HCT116 (cell line): ENCODE data around the gene INSR. TPM values are rescaled to one million over a fixed set of nuclear protein-coding genes. Genes with fewer than 3 reads are reported as not detected.

Source experiments
- ATAC-seq: fragments of 200-7000 bp; cut with Tn5 transposase; 2 replicates; pipeline ENCODE4 v1.9.1; 2020; ENCODE audit warnings: mild to moderate bottlenecking, moderate library complexity
- BruUV-seq: library from RNA; stranded (reverse); fragments of 400-500 nt; replicated peaks from 2 replicates; lab custom pipeline; 2021; lab: Mats Ljungman, UMichigan
- CTCF ChIA-PET: fragments of 300-600 bp; sonication (Branson Sonifier 250); formaldehyde crosslinking; loops from one replicate; lab custom pipeline; 2021; ENCODE audit warnings: antibody characterized with exemption; lab: Charles Lee
- POLR2A ChIA-PET: fragments of 300-600, 350-600 bp; sonication (Branson Sonifier 250); formaldehyde crosslinking; loops from one replicate; lab custom pipeline; 2021; ENCODE audit warnings: antibody characterized with exemption; lab: Charles Lee
- RAD21 ChIA-PET, 2 experiments: fragments of 300-600 bp; sonication (Branson Sonifier 250); formaldehyde crosslinking; loops; one replicate each; lab custom pipeline; 2023; ENCODE audit warnings: low total read pairs in 2 of 2; ENCODE audit not compliant: uncharacterized antibody in 2 of 2, unreplicated experiment in 2 of 2, low non-redundant PET in 1 of 2; lab: Charles Lee
- DNase-seq: peaks from one replicate; pipeline ENCODE4 v3.0.0-alpha.2; 2010; ENCODE audit warnings: low read depth, low spot score
- H2AFZ ChIP-seq: fragments of 200-600 bp; shearing (Covaris generic), sonication (generic); 2 replicates; pipeline ENCODE4 v1.6.1; 2017; ENCODE audit warnings: low read depth, mixed run types, mixed read lengths, antibody characterized with exemption, low read length; ENCODE audit not compliant: poor library complexity, severe bottlenecking
- H3K27ac ChIP-seq: 2 replicates; pipeline ENCODE4 v1.5.1; 2012; ENCODE audit warnings: low read depth, low read length
- H3K27me3 ChIP-seq: fragments of 200-600 bp; sonication (generic); 2 replicates; pipeline ENCODE4 v1.6.1; 2016; ENCODE audit warnings: mixed run types, low read length, mixed read lengths; ENCODE audit not compliant: insufficient read depth
- H3K36me3 ChIP-seq, 2 experiments: fragments of 200-500 bp in 1 of 2; fragments of 200-600 bp in 1 of 2; sonication (Bioruptor generic) in 1 of 2; sonication (generic) in 1 of 2; 2 replicates each; pipeline versions ENCODE4 v1.5.1 to v1.6.1; 2014 to 2016; ENCODE audit warnings: low read length in 2 of 2, inconsistent platforms in 1 of 2, mixed read lengths in 1 of 2, mixed run types in 1 of 2; ENCODE audit not compliant: insufficient read depth in 2 of 2, control insufficient read depth in 1 of 2
- H3K4me1 ChIP-seq, 2 experiments: fragments of 200-600 bp in 1 of 2; sonication (generic) in 1 of 2; 2 replicates each; pipeline versions ENCODE4 v1.5.1 to v1.6.1; 2012 to 2017; ENCODE audit warnings: low read length in 2 of 2, inconsistent platforms in 1 of 2, mild to moderate bottlenecking in 1 of 2, mixed read lengths in 1 of 2, mixed run types in 1 of 2, moderate library complexity in 1 of 2; ENCODE audit not compliant: insufficient read depth in 2 of 2, control insufficient read depth in 1 of 2
- H3K4me2 ChIP-seq: fragments of 200-600 bp; sonication (generic); 2 replicates; pipeline ENCODE4 v1.6.1; 2017; ENCODE audit warnings: mixed run types, low read length, mixed read lengths
- H3K4me3 ChIP-seq, 2 experiments: fragments of 200-600 bp in 1 of 2; sonication (generic) in 1 of 2; replicated peaks in 1 of 2; 2 replicates each; pipeline ENCODE4 v1.5.1; 2011 to 2016; ENCODE audit warnings: low read length in 2 of 2, control low read depth in 1 of 2, low read depth in 1 of 2, mild to moderate bottlenecking in 1 of 2, mixed read lengths in 1 of 2, mixed run types in 1 of 2
- H3K79me2 ChIP-seq: fragments of 200-600 bp; sonication (generic); 2 replicates; pipeline ENCODE4 v1.6.1; 2017; ENCODE audit warnings: mild to moderate bottlenecking, mixed run types, low read length, moderate library complexity, mixed read lengths; ENCODE audit not compliant: insufficient read depth
- H3K9ac ChIP-seq: fragments of 200-600 bp; sonication (generic); 2 replicates; pipeline ENCODE4 v1.6.1; 2016; ENCODE audit warnings: low read length, mixed read lengths
- H3K9me2 ChIP-seq: fragments of 200-600 bp; sonication (generic), shearing (Covaris generic); 2 replicates; pipeline ENCODE4 v1.6.1; 2017; ENCODE audit warnings: mixed run types, mild to moderate bottlenecking, moderate library complexity; ENCODE audit not compliant: insufficient read depth
- H3K9me3 ChIP-seq, 2 experiments: fragments of 200-500 bp in 1 of 2; fragments of 200-600 bp in 1 of 2; sonication (Bioruptor generic) in 1 of 2; sonication (generic) in 1 of 2; 2 replicates each; pipeline ENCODE4 v1.6.1; 2014 to 2017; ENCODE audit warnings: low read length in 2 of 2, mixed read lengths in 2 of 2, inconsistent platforms in 1 of 2, low read depth in 1 of 2, mild to moderate bottlenecking in 1 of 2, mixed run types in 1 of 2, moderate library complexity in 1 of 2; ENCODE audit not compliant: control insufficient read depth in 1 of 2, insufficient read depth in 1 of 2
- H4K20me1 ChIP-seq: fragments of 200-600 bp; sonication (generic), shearing (Covaris generic); 2 replicates; pipeline ENCODE4 v1.6.1; 2017; ENCODE audit warnings: mixed run types, mild to moderate bottlenecking, moderate library complexity; ENCODE audit not compliant: insufficient read depth
- CBX3 ChIP-seq: IDR thresholded peaks from 2 replicates; pipeline ENCODE4 v1.6.1; 2012; ENCODE audit warnings: low read depth
- EGR1 ChIP-seq: IDR thresholded peaks from 2 replicates; pipeline ENCODE4 v1.6.1; 2012; ENCODE audit warnings: low read depth
- ELF1 ChIP-seq: IDR thresholded peaks from 2 replicates; pipeline ENCODE4 v1.6.1; 2012; ENCODE audit warnings: low read depth, borderline replicate concordance
- EZH2phosphoT487 ChIP-seq: fragments of 200-600 bp; IDR thresholded peaks from 2 replicates; pipeline ENCODE4 v1.6.1; 2018; ENCODE audit warnings: antibody characterized with exemption, borderline replicate concordance
- FOSL1 ChIP-seq: IDR thresholded peaks from 2 replicates; pipeline ENCODE4 v1.6.1; 2012; ENCODE audit warnings: low read depth
- JUND ChIP-seq: IDR thresholded peaks from 2 replicates; pipeline ENCODE4 v1.6.1; 2012
- MAX ChIP-seq: IDR thresholded peaks from 2 replicates; pipeline ENCODE4 v1.6.1; 2012
- POLR2A ChIP-seq: IDR thresholded peaks from 2 replicates; pipeline ENCODE4 v1.7.0; 2011; ENCODE audit warnings: borderline replicate concordance; ENCODE audit not compliant: insufficient read depth, insufficient read length; ENCODE audit errors: extremely low read depth
- POLR2AphosphoS5 ChIP-seq: IDR thresholded peaks from 2 replicates; pipeline ENCODE4 v1.6.1; 2011; ENCODE audit warnings: mild to moderate bottlenecking, low read depth, low read length, moderate library complexity
- RAD21 ChIP-seq: IDR thresholded peaks from 2 replicates; pipeline ENCODE4 v1.6.1; 2012; ENCODE audit warnings: low read depth, mild to moderate bottlenecking
- SIN3A ChIP-seq: IDR thresholded peaks from 2 replicates; pipeline ENCODE4 v1.6.1; 2012; ENCODE audit warnings: low read depth
- SP1 ChIP-seq: IDR thresholded peaks from 2 replicates; pipeline ENCODE4 v1.6.1; 2012; ENCODE audit warnings: low read depth
- SRF ChIP-seq: IDR thresholded peaks from 2 replicates; pipeline ENCODE4 v1.6.1; 2012; ENCODE audit warnings: low read depth
- ZFX ChIP-seq: fragments of 450-650 bp; IDR thresholded peaks from 2 replicates; pipeline ENCODE4 v1.6.1; 2017
- intact Hi-C: fragments of 100-400 bp; cut with micrococcal nuclease; formaldehyde crosslinking; loops from 2 replicates; pipeline ENCODE4 v1.10.0; 2022
- total RNA-seq: library from RNA; stranded (reverse); gene quantifications from one replicate; pipeline ENCODE4 v1.2.1, GENCODE V29; 2021; ENCODE audit not compliant: unreplicated experiment
- TF ChIP-seq, protein P1 (sequence below), 3 experiments: fragments of 200-600 bp in 1 of 3; sonication (generic) in 1 of 3; IDR thresholded peaks in 2 of 3; conservative IDR thresholded peaks in 1 of 3; 2 replicates each; pipeline ENCODE4 v1.5.1; 2012 to 2017; ENCODE audit warnings: low read depth in 2 of 3, low read length in 2 of 3, antibody characterized with exemption in 1 of 3, borderline replicate concordance in 1 of 3, control low read depth in 1 of 3, mild to moderate bottlenecking in 1 of 3, mixed read lengths in 1 of 3, mixed run types in 1 of 3, moderate library complexity in 1 of 3; ENCODE audit not compliant: insufficient read depth in 1 of 3
- TF ChIP-seq, protein P2 (sequence below): IDR thresholded peaks from 2 replicates; pipeline ENCODE4 v1.6.1; 2012

Gene INSR
- total RNA-seq, 1 experiment from 2014 or later: 25.4 TPM

- intact Hi-C loops: no loop called here
Measured at GRCh38 chr19:7125221-7125620, 169.0 kb downstream of the INSR start.

DNA sequence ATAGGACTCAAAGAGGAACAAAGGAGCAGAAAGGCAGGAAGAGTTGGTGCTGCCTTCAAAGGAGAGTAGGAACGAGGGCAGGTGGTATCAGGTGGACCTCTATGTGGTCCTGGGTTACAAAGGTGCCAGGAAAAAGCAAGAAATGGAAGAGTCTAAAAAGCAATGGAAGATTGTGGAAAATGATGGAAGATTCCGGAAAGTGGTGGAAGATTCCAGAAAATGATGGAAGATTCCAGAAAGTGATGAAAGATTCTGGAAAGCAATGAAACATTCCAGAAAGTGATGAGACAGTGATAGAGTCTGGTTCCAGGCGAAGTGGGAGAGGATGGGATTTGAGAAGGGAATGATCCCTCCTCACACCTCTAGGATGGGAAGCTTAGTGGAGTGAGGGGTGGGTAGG lies 169.4 kb downstream of the INSR start:
- no TSS peak for BruUV-seq
- TF ChIP-seq RAD21 (no peak), EGR1 (no peak), SRF (no peak), SP1 (no peak), JUND (no peak), ELF1 (no peak), POLR2A (no peak), FOSL1 (no peak), POLR2AphosphoS5 (no peak), MAX (no peak), SIN3A (no peak)
- TF ChIP-seq, protein P1, sequence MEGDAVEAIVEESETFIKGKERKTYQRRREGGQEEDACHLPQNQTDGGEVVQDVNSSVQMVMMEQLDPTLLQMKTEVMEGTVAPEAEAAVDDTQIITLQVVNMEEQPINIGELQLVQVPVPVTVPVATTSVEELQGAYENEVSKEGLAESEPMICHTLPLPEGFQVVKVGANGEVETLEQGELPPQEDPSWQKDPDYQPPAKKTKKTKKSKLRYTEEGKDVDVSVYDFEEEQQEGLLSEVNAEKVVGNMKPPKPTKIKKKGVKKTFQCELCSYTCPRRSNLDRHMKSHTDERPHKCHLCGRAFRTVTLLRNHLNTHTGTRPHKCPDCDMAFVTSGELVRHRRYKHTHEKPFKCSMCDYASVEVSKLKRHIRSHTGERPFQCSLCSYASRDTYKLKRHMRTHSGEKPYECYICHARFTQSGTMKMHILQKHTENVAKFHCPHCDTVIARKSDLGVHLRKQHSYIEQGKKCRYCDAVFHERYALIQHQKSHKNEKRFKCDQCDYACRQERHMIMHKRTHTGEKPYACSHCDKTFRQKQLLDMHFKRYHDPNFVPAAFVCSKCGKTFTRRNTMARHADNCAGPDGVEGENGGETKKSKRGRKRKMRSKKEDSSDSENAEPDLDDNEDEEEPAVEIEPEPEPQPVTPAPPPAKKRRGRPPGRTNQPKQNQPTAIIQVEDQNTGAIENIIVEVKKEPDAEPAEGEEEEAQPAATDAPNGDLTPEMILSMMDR (IDR thresholded peaks at IDR 0.05 in 2 of 3, conservative IDR thresholded peaks at IDR 0.05 in 1 of 3; ENCODE audit: borderline replicate concordance in 1 of 3, insufficient read depth in 1 of 3, low read depth in 2 of 3, low read length in 2 of 3): no peak
- TF ChIP-seq, protein P2, sequence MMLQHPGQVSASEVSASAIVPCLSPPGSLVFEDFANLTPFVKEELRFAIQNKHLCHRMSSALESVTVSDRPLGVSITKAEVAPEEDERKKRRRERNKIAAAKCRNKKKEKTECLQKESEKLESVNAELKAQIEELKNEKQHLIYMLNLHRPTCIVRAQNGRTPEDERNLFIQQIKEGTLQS: no peak
- POLR2A ChIA-PET: no interaction called here
- Histone ChIP-seq H3K79me2 (no peaks in the 10 kb centered on the region), H3K4me2 (no peak overlapping the region), H3K4me3 (no peak overlapping the region), H3K27me3 (no peaks in the 10 kb centered on the region), H3K4me1 (no peaks in the 10 kb centered on the region), H3K9me3 (no peaks in the 10 kb centered on the region), H4K20me1 (no peaks in the 10 kb centered on the region), H3K9ac (no peak overlapping the region), H3K9me2 (no peaks in the 10 kb centered on the region), H3K27ac (no peak overlapping the region), H2AFZ (no peak overlapping the region), H3K36me3 (0 out of 4 replicates have a peak, but pooled peaks cover 0 to 8% of the 10 kb centered on the region in 2 experiments)
- CTCF ChIA-PET: no interaction called here
- intact Hi-C loops: no loop called here
- DNase-seq (no peak), ATAC-seq (no peak)
- RAD21 ChIA-PET: no interaction called here

More at GRCh38 chr19:7125221-7125620, 169.0 kb downstream of the INSR start:
- H3K4me1 ChIP-seq: no peaks in the 10 kb centered on the region
- H4K20me1 ChIP-seq: no peaks in the 10 kb centered on the region
- ChIA-PET CTCF (no interaction called here), RAD21 (no interaction called here), POLR2A (no interaction called here)
- H3K36me3 ChIP-seq: 0 out of 4 replicates have a peak, but pooled peaks cover 0 to 8% of the 10 kb centered on the region in 2 experiments
- no peak overlapping the region for H3K27ac ChIP-seq
- no peak overlapping the region for H2AFZ ChIP-seq
- no peak overlapping the region for H3K9ac ChIP-seq
- BruUV-seq: no TSS peak
- TF ChIP-seq ZFX: no peak
- no peak for TF ChIP-seq EZH2phosphoT487
- TF ChIP-seq SIN3A: no peak
- TF ChIP-seq CBX3: no peak
- TF ChIP-seq, protein P2: no peak
- ATAC-seq (no peak), DNase-seq (no peak)
- no peaks in the 10 kb centered on the region for H3K9me2 ChIP-seq
- no peaks in the 10 kb centered on the region for H3K27me3 ChIP-seq
- no peak overlapping the region for H3K4me2 ChIP-seq
- H3K9me3 ChIP-seq: no peaks in the 10 kb centered on the region
- no peaks in the 10 kb centered on the region for H3K79me2 ChIP-seq
- H3K4me3 ChIP-seq: no peak overlapping the region
